ENCODE measurements around the gene RASL10A. TPM values are rescaled to one million over a fixed set of nuclear protein-coding genes. Genes with fewer than 3 reads are reported as not detected.

Gene RASL10A
- total and polyA plus RNA-seq, 9 of the 15 experiments (the other 6 are each of a cell fraction or from before 2014, with no cell fraction given) = 0.17 to 1.2 (median 0.45) TPM; not detected in 3

GRCh38 chr22:29327089-29327764 lies 11.7 kb upstream of the RASL10A start:
- Histone ChIP-seq H4K20me1 (replicated peaks; ENCODE audit: control insufficient read depth, insufficient read depth, low read length) (no peaks in the 10 kb centered on the region), H3K9me1 (ENCODE audit: control insufficient read depth, insufficient read depth, low read length) (no peaks in the 10 kb centered on the region), H3K4me2 (ENCODE audit: insufficient read depth, low read length) (no peak overlapping the region), H2AFZ (ENCODE audit: low read depth, low read length) (no peak overlapping the region), H3K4me3 (no peak overlapping the region), H3K36me3 (ENCODE audit: control insufficient read depth, insufficient read depth, low read length) (peaks cover 35% of the 10 kb centered on the region; the same call in 2 of the 3 replicates), H3K79me2 (ENCODE audit: control insufficient read depth, insufficient read depth, low read length) (no peaks in the 10 kb centered on the region), H3K9me3 (replicated peaks; ENCODE audit: control insufficient read depth, insufficient read depth, low read depth, low read length) (no peaks in the 10 kb centered on the region), H3K9ac (ENCODE audit: insufficient read depth in 1 of 2, low read depth in 2 of 2, low read length in 2 of 2) (no peak overlapping the region), H3K4me1 (replicated peaks in 1 of 2; ENCODE audit: control insufficient read depth in 2 of 2, insufficient read depth in 2 of 2, low read length in 2 of 2) (peaks cover 0 to 10% of the 10 kb centered on the region in 2 experiments; a peak in 2 of 5 replicates), H3K27me3 (ENCODE audit: control insufficient read depth in 2 of 2, insufficient read depth in 2 of 2, low read length in 2 of 2) (no peaks in the 10 kb centered on the region), H3K27ac (ENCODE audit: extremely low read depth, low read depth, low read length) (no peak overlapping the region)
- DNase-seq (ENCODE audit: extremely low read depth in 1 of 4, low spot score in 3 of 4) (no peak), ATAC-seq (no peak), FAIRE-seq (no peak)
- TF ChIP-seq PHF8 (IDR thresholded peaks at IDR 0.05; ENCODE audit: borderline replicate concordance, low read length) = no peak
- TF ChIP-seq SMARCA5 (IDR thresholded peaks at IDR 0.05) = no peak
- no peak for TF ChIP-seq STAG1 (CRISPR knock-in tag; IDR thresholded peaks at IDR 0.05; ENCODE audit: borderline replicate concordance)
- TF ChIP-seq MNT (conservative IDR thresholded peaks at IDR 0.05) = no peak
- no peak for TF ChIP-seq ZBTB34 (CRISPR knock-in tag; IDR thresholded peaks at IDR 0.05)
- in situ Hi-C loops (cut with MboI) (no loop called here), intact Hi-C loops (cut with micrococcal nuclease) (no loop called here)
- WGBS (ENCODE audit: insufficient coverage, low coverage, missing lambda C conversion rate) = 81% methylated on average over 7 of the region's 15 CpGs
- ChIA-PET POLR2A (interaction anchor here (0.6 to 1.1 kb wide), 2 partner anchors 9 to 277 kb away, joined by 3 read pairs; no protein-coding TSS in a partner anchor), CTCF (ENCODE audit: low intra/inter-chr PET ratio) (no interaction called here)
- no TSS peak for BruUV-seq (replicated peaks)

Measured in K562 (cell line).